H1 (cell line): Measurements from ENCODE around the gene SYP. TPM values are rescaled to one million over a fixed set of nuclear protein-coding genes. Genes with fewer than 3 reads are reported as not detected.

Experiments used
- CTCF ChIA-PET: fragments of 300-600 bp; sonication (Branson Sonifier 250); formaldehyde crosslinking; loops from one replicate; lab custom pipeline; 2021; ENCODE audit not compliant: partially characterized antibody; lab: Charles Lee
- POLR2A ChIA-PET: fragments of 300-600 bp; sonication (Branson Sonifier 250); formaldehyde crosslinking; loops from one replicate; lab custom pipeline; 2021; ENCODE audit warnings: inconsistent platforms; ENCODE audit not compliant: partially characterized antibody; lab: Charles Lee
- DNase-seq, 2 experiments: peaks; one replicate each; pipeline versions ENCODE4 v3.0.0 to v3.0.0-alpha.2; 2010 to 2022; ENCODE audit warnings: low spot score in 2 of 2, low read depth in 1 of 2, mixed read lengths in 1 of 2
- FAIRE-seq: peaks from 2 replicates; lab custom pipeline; 2011; peaks lifted over from hg19 to GRCh38; lab: Jason Lieb, UNC
- H2AFZ ChIP-seq: 2 replicates; pipeline ENCODE4 v1.8.1; 2012; ENCODE audit warnings: low read length, inconsistent platforms
- H2AK5ac ChIP-seq: 2 replicates; pipeline ENCODE4 v1.6.1; 2013; ENCODE audit warnings: low read depth, low read length
- H2BK120ac ChIP-seq: replicated peaks from 2 replicates; pipeline ENCODE3; 2013; ENCODE audit warnings: low read depth, low read length, inconsistent platforms
- H2BK12ac ChIP-seq: 2 replicates; pipeline ENCODE4 v1.6.1; 2013; ENCODE audit warnings: low read depth, low read length
- H2BK15ac ChIP-seq: 2 replicates; pipeline ENCODE4 v1.6.1; 2013; ENCODE audit warnings: low read length
- H2BK20ac ChIP-seq: 2 replicates; pipeline ENCODE4 v1.6.1; 2013; ENCODE audit warnings: low read length
- H2BK5ac ChIP-seq: 2 replicates; pipeline ENCODE4 v1.6.1; 2013; ENCODE audit warnings: low read depth, low read length
- H3K14ac ChIP-seq: 2 replicates; pipeline ENCODE4 v1.6.1; 2013; ENCODE audit warnings: inconsistent platforms; ENCODE audit not compliant: insufficient read length
- H3K18ac ChIP-seq: 2 replicates; pipeline ENCODE4 v1.6.1; 2013; ENCODE audit warnings: low read length; ENCODE audit errors: extremely low read depth
- H3K23ac ChIP-seq: 2 replicates; pipeline ENCODE4 v1.6.1; 2013; ENCODE audit warnings: inconsistent platforms; ENCODE audit not compliant: insufficient read length
- H3K23me2 ChIP-seq: 2 replicates; pipeline ENCODE4 v1.6.1; 2013; ENCODE audit warnings: low read depth, low read length
- H3K27ac ChIP-seq: 2 replicates; pipeline ENCODE4 v1.6.1; 2011; ENCODE audit warnings: low read depth, low read length, inconsistent platforms
- H3K27me3 ChIP-seq, 4 experiments: replicated peaks in 1 of 4; 1 replicate in 1 of 4; 2 replicates in 3 of 4; pipeline versions ENCODE4 v1.6.1 to v1.8.1; 2011 to 2013; ENCODE audit warnings: low read length in 3 of 4, mild to moderate bottlenecking in 3 of 4, inconsistent platforms in 2 of 4, mixed read lengths in 2 of 4, moderate library complexity in 1 of 4; ENCODE audit not compliant: control insufficient read depth in 3 of 4, insufficient read depth in 3 of 4; ENCODE audit errors: extremely low read depth in 1 of 4
- H3K36me3 ChIP-seq, 4 experiments: 2 replicates each; pipeline versions ENCODE4 v1.6.1 to v1.8.1; 2011 to 2013; ENCODE audit warnings: mild to moderate bottlenecking in 4 of 4, low read length in 3 of 4, moderate library complexity in 2 of 4, control low read depth in 1 of 4, inconsistent platforms in 1 of 4; ENCODE audit not compliant: insufficient read depth in 4 of 4, control insufficient read depth in 2 of 4
- H3K4ac ChIP-seq: replicated peaks from 2 replicates; pipeline ENCODE3; 2013; ENCODE audit warnings: low read length, low read depth, mixed read lengths, inconsistent platforms; ENCODE audit not compliant: insufficient read length
- H3K4me1 ChIP-seq, 4 experiments: replicated peaks in 1 of 4; 1 replicate in 1 of 4; 2 replicates in 3 of 4; pipeline versions ENCODE4 v1.6.1 to v1.8.1; 2011 to 2013; ENCODE audit warnings: low read length in 3 of 4, inconsistent platforms in 2 of 4, mixed read lengths in 1 of 4; ENCODE audit not compliant: insufficient read depth in 4 of 4, control insufficient read depth in 3 of 4
- H3K4me2 ChIP-seq, 2 experiments: 2 replicates each; pipeline versions ENCODE4 v1.6.1 to v1.8.1; 2011 to 2013; ENCODE audit warnings: low read depth in 2 of 2, low read length in 2 of 2, control low read depth in 1 of 2, inconsistent platforms in 1 of 2, mild to moderate bottlenecking in 1 of 2; ENCODE audit not compliant: insufficient read depth in 1 of 2
- H3K4me3 ChIP-seq, 4 experiments: fragments of 200-600, 300-600 bp in 1 of 4; sonication (generic), shearing (Covaris generic), sonication (Bioruptor Twin) in 1 of 4; 2 replicates each; pipeline versions ENCODE4 v1.5.1 to v1.8.1; 2011 to 2016; ENCODE audit warnings: low read length in 4 of 4, low read depth in 3 of 4, control low read depth in 2 of 4, inconsistent platforms in 2 of 4, mild to moderate bottlenecking in 2 of 4, mixed read lengths in 1 of 4, moderate library complexity in 1 of 4; ENCODE audit not compliant: insufficient read depth in 2 of 4; ENCODE audit errors: extremely low read depth in 1 of 4
- H3K56ac ChIP-seq: replicated peaks from 2 replicates; pipeline ENCODE3; 2013; ENCODE audit warnings: low read depth, mild to moderate bottlenecking, mixed read lengths, low read length, inconsistent platforms; ENCODE audit not compliant: insufficient read length
- H3K79me1 ChIP-seq: 2 replicates; pipeline ENCODE4 v1.6.1; 2013; ENCODE audit warnings: low read depth, low read length, control low read depth
- H3K79me2 ChIP-seq, 2 experiments: 2 replicates each; pipeline versions ENCODE4 v1.6.1 to v1.8.1; 2012 to 2013; ENCODE audit warnings: low read length in 2 of 2, mild to moderate bottlenecking in 2 of 2, inconsistent platforms in 1 of 2; ENCODE audit not compliant: insufficient read depth in 2 of 2, control insufficient read depth in 1 of 2
- H3K9ac ChIP-seq, 4 experiments: replicated peaks in 1 of 4; 1 replicate in 1 of 4; 2 replicates in 3 of 4; pipeline versions ENCODE4 v1.6.1 to v1.8.1; 2011 to 2013; ENCODE audit warnings: low read depth in 3 of 4, low read length in 3 of 4, control low read depth in 2 of 4, mild to moderate bottlenecking in 2 of 4, moderate library complexity in 2 of 4, inconsistent platforms in 1 of 4; ENCODE audit errors: extremely low read depth in 1 of 4
- H3K9me3 ChIP-seq, 2 experiments: 2 replicates each; pipeline versions ENCODE4 v1.6.1 to v1.8.1; 2012 to 2013; ENCODE audit warnings: mild to moderate bottlenecking in 2 of 2, moderate library complexity in 2 of 2, control low read depth in 1 of 2, inconsistent platforms in 1 of 2, low read depth in 1 of 2, low read length in 1 of 2, mixed read lengths in 1 of 2; ENCODE audit not compliant: insufficient read depth in 2 of 2
- H4K20me1 ChIP-seq, 2 experiments: replicated peaks in 1 of 2; 2 replicates each; pipeline versions ENCODE3 to v1.8.1; 2011 to 2013; ENCODE audit warnings: inconsistent platforms in 2 of 2, low read length in 2 of 2, mild to moderate bottlenecking in 1 of 2; ENCODE audit not compliant: insufficient read depth in 2 of 2, control insufficient read depth in 1 of 2
- H4K5ac ChIP-seq: 2 replicates; pipeline ENCODE4 v1.6.1; 2013; ENCODE audit warnings: low read length, low read depth, mixed read lengths, inconsistent platforms; ENCODE audit not compliant: insufficient read length
- H4K8ac ChIP-seq: 2 replicates; pipeline ENCODE4 v1.8.0; 2013; ENCODE audit warnings: mild to moderate bottlenecking, moderate library complexity, low read length, inconsistent platforms; ENCODE audit not compliant: insufficient read depth; ENCODE audit errors: extremely low read depth
- H4K91ac ChIP-seq: replicated peaks from 2 replicates; pipeline ENCODE3; 2013; ENCODE audit warnings: low read length, mixed read lengths, inconsistent platforms; ENCODE audit not compliant: insufficient read length
- CBX8 ChIP-seq: fragments of 300-800, 300-1000 bp; sonication (generic); IDR thresholded peaks from 2 replicates; pipeline ENCODE4 v1.7.1; 2016; ENCODE audit warnings: low read depth, low read length, borderline replicate concordance
- PHF8 ChIP-seq: fragments of 200-600 bp; sonication (generic); conservative IDR thresholded peaks from 2 replicates; pipeline ENCODE4 v1.7.1; 2012; ENCODE audit warnings: low read depth, mild to moderate bottlenecking, inconsistent platforms, low read length, moderate library complexity
- RAD21 ChIP-seq, 2 experiments: IDR thresholded peaks in 1 of 2; conservative IDR thresholded peaks in 1 of 2; 2 replicates each; pipeline ENCODE4 v1.6.1; 2011; ENCODE audit warnings: low read depth in 2 of 2, low read length in 2 of 2, improper control_type of control experiment in 1 of 2, inconsistent platforms in 1 of 2, mild to moderate bottlenecking in 1 of 2, moderate library complexity in 1 of 2
- SIN3A ChIP-seq, 2 experiments: IDR thresholded peaks in 1 of 2; conservative IDR thresholded peaks in 1 of 2; 2 replicates each; pipeline ENCODE4 v1.6.1; 2011 to 2012; ENCODE audit warnings: low read length in 2 of 2, improper control_type of control experiment in 1 of 2, low read depth in 1 of 2, mild to moderate bottlenecking in 1 of 2
- SIRT6 ChIP-seq: IDR thresholded peaks from one replicate; pipeline ENCODE4 v1.7.1; 2012; ENCODE audit warnings: low read length, inconsistent platforms
- TBP ChIP-seq: IDR thresholded peaks from 2 replicates; pipeline ENCODE4 v1.6.1; 2011; ENCODE audit warnings: low read depth, low read length, improper control_type of control experiment
- TEAD4 ChIP-seq: IDR thresholded peaks from 2 replicates; pipeline ENCODE4 v1.6.1; 2012; ENCODE audit warnings: low read depth, low read length, inconsistent platforms, mixed read lengths
- WGBS, 2 experiments: shearing (Covaris generic) in 1 of 2; methylation state at CpG; one replicate each; pipeline versions ENCODE4 v1.1.6 to v1.1.7; 2013 to 2015; ENCODE audit warnings: low lambda C conversion rate in 2 of 2, mixed read lengths in 2 of 2, inconsistent platforms in 1 of 2, low coverage in 1 of 2, missing lambda C conversion rate in 1 of 2; ENCODE audit not compliant: insufficient replicate concordance in 2 of 2, insufficient coverage in 1 of 2, insufficient read length in 1 of 2; ENCODE audit errors: extremely low coverage in 1 of 2, missing lambda C conversion rate in 1 of 2; 5-methylcytosine and 5-hydroxymethylcytosine counted together
- polyA plus RNA-seq, 7 experiments: library from polyadenylated mRNA; depleted of rRNA in 3 of 7; stranded (reverse) in 5 of 7; unstranded in 2 of 7; fragments of >200 nt in 5 of 7; fragments of 200-250 nt in 2 of 7; gene quantifications; 1 replicate in 5 of 7; 2 replicates in 1 of 7; 4 replicates in 1 of 7; pipeline versions ENCODE4 v1.2.1 to v1.2.3, GENCODE V29; 2011 to 2013; ENCODE audit warnings: missing spikeins in 2 of 7, mixed read lengths in 2 of 7
- total RNA-seq: library from RNA; stranded (reverse); fragmentation: NEBNext Ultra II Directional; extraction: Animal tissue kit (Norgen Biotek cat#: 25700); gene quantifications from 2 replicates; pipeline ENCODE4 v1.2.1, GENCODE V29; 2021

Gene SYP
- total and polyA plus RNA-seq, 2 of the 8 experiments (the other 6 are each of a cell fraction or from before 2014, with no cell fraction given), result 4.3 to 10.8 TPM

DNA sequence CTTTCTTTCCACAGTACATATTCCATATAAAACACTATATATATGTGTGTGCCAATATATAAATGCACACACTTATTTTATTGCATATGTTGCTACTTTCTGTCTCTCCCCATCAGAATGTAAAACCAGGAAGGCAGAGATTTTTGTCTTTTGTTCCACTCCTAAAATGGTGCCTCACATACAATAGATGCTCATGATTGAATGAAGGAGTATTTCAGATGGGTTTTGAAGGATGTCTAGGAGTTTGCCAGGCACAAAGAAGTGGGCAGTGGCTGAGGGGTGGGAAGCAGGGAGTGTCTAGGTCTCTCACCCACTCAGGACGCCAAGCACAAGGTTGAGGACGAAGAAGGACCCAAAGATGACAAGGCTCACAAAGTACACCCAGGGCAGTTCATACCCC, 27.7 kb upstream of the SYP start:
- H3K4me3 ChIP-seq, result no peak overlapping the region
- no peak overlapping the region for H4K8ac ChIP-seq
- no peaks in the 10 kb centered on the region for H4K20me1 ChIP-seq
- no peak overlapping the region for H3K56ac ChIP-seq
- peaks cover 0 to 7% (median 3%) of the 10 kb centered on the region in 4 experiments; a peak in 2 of 7 replicates for H3K4me1 ChIP-seq
- no peak overlapping the region for H3K14ac ChIP-seq
- no peak overlapping the region for H3K18ac ChIP-seq
- H3K23ac ChIP-seq, result no peak overlapping the region
- no peak overlapping the region for H2BK15ac ChIP-seq
- ChIA-PET POLR2A (interaction anchor here (1.0 to 2.5 kb wide), 3 partner anchors 10 to 41 kb away, joined by 3 to 8 read pairs (median 4); no protein-coding TSS in a partner anchor), CTCF (interaction anchor here (0.6 to 0.9 kb wide), 2 partner anchors 18 to 60 kb away, joined by 3 read pairs; no protein-coding TSS in a partner anchor)
- no peak overlapping the region for H2BK5ac ChIP-seq
- H3K79me1 ChIP-seq, result no peaks in the 10 kb centered on the region
- no peak overlapping the region for H3K4ac ChIP-seq
- FAIRE-seq (no peak), DNase-seq (no peak)
- no peak overlapping the region for H4K91ac ChIP-seq
- H2BK20ac ChIP-seq, result no peak overlapping the region
- no peak overlapping the region for H3K27ac ChIP-seq
- H3K27me3 ChIP-seq, result no peaks in the 10 kb centered on the region
- no peak overlapping the region for H4K5ac ChIP-seq
- H2BK12ac ChIP-seq, result no peak overlapping the region
- H3K79me2 ChIP-seq, result no peaks in the 10 kb centered on the region
- no peak overlapping the region for H3K9ac ChIP-seq
- H2BK120ac ChIP-seq, result no peak overlapping the region
- peaks cover 11% of the 10 kb centered on the region; the same call in 1 of the 2 replicates for H3K23me2 ChIP-seq
- H3K36me3 ChIP-seq, result no peaks in the 10 kb centered on the region
- no peak overlapping the region for H2AFZ ChIP-seq
- WGBS, 2 experiments, result no CpG with 5 or more reads among the region's 2 CpGs
- H3K9me3 ChIP-seq, result no peaks in the 10 kb centered on the region
- H2AK5ac ChIP-seq, result peak overlapping the region; percentile 53; the same call in 1 of the 2 replicates
- no peak overlapping the region for H3K4me2 ChIP-seq
- TF ChIP-seq RAD21 (IDR thresholded peaks at IDR 0.05 in 1 of 2, conservative IDR thresholded peaks at IDR 0.05 in 1 of 2; ENCODE audit: low read depth in 2 of 2, low read length in 2 of 2), result no peak
- TF ChIP-seq CBX8, result no peak
- TF ChIP-seq SIRT6, result no peak
- TF ChIP-seq SIN3A (conservative IDR thresholded peaks at IDR 0.05 in 1 of 2, IDR thresholded peaks at IDR 0.05 in 1 of 2; ENCODE audit: low read depth in 1 of 2, low read length in 2 of 2), result no peak
- no peak for TF ChIP-seq TEAD4
- TF ChIP-seq TBP, result no peak
- TF ChIP-seq PHF8, result no peak
